Activated naive CD4-positive, alpha-beta T cell treated with anti-CD3 and anti-CD28 coated beads, Interleukin-2, amount 10 ng/mL, durations not matched to agents 7 days and 5 days (primary cell): ENCODE results near the gene MAP1LC3A.
A peak's percentile ranks its signal among the peaks of the same experiment; 100 is the strongest.

Experiments used
- CTCF ChIA-PET: fragments of 350-600 bp; sonication (Branson Sonifier 250); formaldehyde crosslinking; loops from one replicate; lab custom pipeline; 2021; ENCODE audit warnings: antibody characterized with exemption; lab: Charles Lee
- DNase-seq: peaks from one replicate; pipeline ENCODE4 v3.0.0-alpha.2; 2020
- H3K27ac Mint-ChIP-seq: one replicate; pipeline ENCODE4 v1.8.0; 2021; ENCODE audit warnings: mild to moderate bottlenecking, moderate library complexity, mixed read lengths
- H3K27me3 Mint-ChIP-seq: one replicate; pipeline ENCODE4 v1.8.0; 2021; ENCODE audit warnings: mild to moderate bottlenecking, mixed read lengths
- H3K36me3 Mint-ChIP-seq: one replicate; pipeline ENCODE4 v1.8.0; 2021; ENCODE audit warnings: mixed read lengths
- H3K4me1 Mint-ChIP-seq: one replicate; pipeline ENCODE4 v1.8.0; 2021; ENCODE audit warnings: mixed read lengths
- H3K4me3 Mint-ChIP-seq: one replicate; pipeline ENCODE4 v1.8.0; 2021; ENCODE audit warnings: mild to moderate bottlenecking, moderate library complexity, mixed read lengths
- H3K9me3 Mint-ChIP-seq: one replicate; pipeline ENCODE4 v1.8.0; 2021; ENCODE audit warnings: mixed read lengths

The MAP1LC3A gene

GRCh38 chr20:34522969-34523871 lies 35.3 kb upstream of the MAP1LC3A start:
- Mint-ChIP-seq H3K27me3 (no peaks in the 10 kb centered on the region), H3K27ac (no peak overlapping the region), H3K4me1 (peaks cover 18% of the 10 kb centered on the region), H3K9me3 (no peaks in the 10 kb centered on the region), H3K36me3 (peaks cover 27% of the 10 kb centered on the region), H3K4me3 (no peak overlapping the region)
- peak; percentile 71 for DNase-seq
- CTCF ChIA-PET: interaction anchor here (0.6 to 12.3 kb wide), 9 partner anchors 35 to 333 kb away, joined by 3 to 142 read pairs (median 3); partner anchors contain the start of gene MAP1LC3A

- H3K27ac Mint-ChIP-seq: no peak overlapping the region
- peaks cover 11% of the 10 kb centered on the region for H3K4me1 Mint-ChIP-seq
- CTCF ChIA-PET: interaction anchor here (12.3 kb wide), 1 partner anchor 212 kb away, joined by 142 read pairs; no protein-coding TSS in a partner anchor
- no peaks in the 10 kb centered on the region for H3K9me3 Mint-ChIP-seq
- H3K36me3 Mint-ChIP-seq: peaks cover 36% of the 10 kb centered on the region
- no peak for DNase-seq
- H3K4me3 Mint-ChIP-seq: no peak overlapping the region
- no peaks in the 10 kb centered on the region for H3K27me3 Mint-ChIP-seq
These were observed 34.1 kb upstream of the MAP1LC3A start for GRCh38 chr20:34524426-34524825.

GRCh38 chr20:34525342-34525708 lies 33.2 kb upstream of the MAP1LC3A start:
- H3K27ac Mint-ChIP-seq: no peak overlapping the region

GRCh38 chr20:34525709-34526416 lies 32.7 kb upstream of the MAP1LC3A start:
- Mint-ChIP-seq H3K9me3 (no peaks in the 10 kb centered on the region), H3K36me3 (peaks cover 38% of the 10 kb centered on the region), H3K4me3 (no peak overlapping the region), H3K4me1 (peaks cover 9% of the 10 kb centered on the region), H3K27me3 (no peaks in the 10 kb centered on the region), H3K27ac (no peak overlapping the region)
- DNase-seq: no peak
- CTCF ChIA-PET: interaction anchor here (1.8 to 12.3 kb wide), 2 partner anchors 213 kb away, joined by 10 to 142 read pairs; no protein-coding TSS in a partner anchor

More at GRCh38 chr20:34525342-34525708, 33.2 kb upstream of the MAP1LC3A start:
- no peak for DNase-seq
- Mint-ChIP-seq H3K4me3 (no peak overlapping the region), H3K36me3 (peaks cover 36% of the 10 kb centered on the region), H3K27me3 (no peaks in the 10 kb centered on the region), H3K9me3 (no peaks in the 10 kb centered on the region), H3K4me1 (peaks cover 9% of the 10 kb centered on the region)
- CTCF ChIA-PET: interaction anchor here (12.3 kb wide), 1 partner anchor 213 kb away, joined by 142 read pairs; no protein-coding TSS in a partner anchor

DNA sequence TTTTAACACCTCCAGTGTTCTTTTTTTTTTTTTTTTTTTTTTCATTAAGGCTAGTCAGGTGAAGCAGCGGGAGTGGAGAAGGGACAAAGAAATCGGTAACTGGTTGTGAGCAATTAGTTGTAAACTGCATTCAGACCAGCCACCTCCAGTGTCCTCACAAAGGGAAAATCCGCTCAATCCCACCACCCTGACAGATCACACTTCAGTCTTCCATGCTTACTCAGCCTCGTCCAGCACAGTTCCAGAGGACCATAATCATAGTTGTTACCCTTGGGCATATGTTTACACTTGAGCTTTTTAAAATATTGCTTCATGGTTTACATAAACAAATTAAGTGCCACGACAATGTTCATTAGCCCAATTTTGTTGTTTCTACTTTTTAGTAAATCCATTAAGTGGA lies 32.1 kb upstream of the MAP1LC3A start:
- no peak for DNase-seq
- H3K4me1 Mint-ChIP-seq: peaks cover 9% of the 10 kb centered on the region
- peaks cover 39% of the 10 kb centered on the region for H3K36me3 Mint-ChIP-seq
- H3K27ac Mint-ChIP-seq: no peak overlapping the region
- CTCF ChIA-PET: interaction anchor here (1.4 to 1.8 kb wide), 2 partner anchors 12 to 214 kb away, joined by 7 to 10 read pairs; no protein-coding TSS in a partner anchor
- no peaks in the 10 kb centered on the region for H3K9me3 Mint-ChIP-seq
- no peaks in the 10 kb centered on the region for H3K27me3 Mint-ChIP-seq
- no peak overlapping the region for H3K4me3 Mint-ChIP-seq

- CTCF ChIA-PET: interaction anchor here (1.4 to 1.8 kb wide), 2 partner anchors 12 to 214 kb away, joined by 7 to 10 read pairs; no protein-coding TSS in a partner anchor
- no peak for DNase-seq
- no peaks in the 10 kb centered on the region for H3K27me3 Mint-ChIP-seq
- peaks cover 38% of the 10 kb centered on the region for H3K36me3 Mint-ChIP-seq
- H3K4me1 Mint-ChIP-seq: peaks cover 8% of the 10 kb centered on the region
- H3K9me3 Mint-ChIP-seq: no peaks in the 10 kb centered on the region
- H3K27ac Mint-ChIP-seq: no peak overlapping the region
- no peak overlapping the region for H3K4me3 Mint-ChIP-seq
These were observed 31.5 kb upstream of the MAP1LC3A start for GRCh38 chr20:34527016-34527415.

GRCh38 chr20:34528921-34529297 lies 29.6 kb upstream of the MAP1LC3A start:
- H3K4me3 Mint-ChIP-seq: no peak overlapping the region
- CTCF ChIA-PET: no interaction called here
- H3K4me1 Mint-ChIP-seq: no peaks in the 10 kb centered on the region
- no peak overlapping the region for H3K27ac Mint-ChIP-seq
- no peak for DNase-seq
- H3K36me3 Mint-ChIP-seq: peaks cover 36% of the 10 kb centered on the region
- H3K27me3 Mint-ChIP-seq: no peaks in the 10 kb centered on the region
- no peaks in the 10 kb centered on the region for H3K9me3 Mint-ChIP-seq

- H3K36me3 Mint-ChIP-seq: peaks cover 36% of the 10 kb centered on the region
- H3K4me1 Mint-ChIP-seq: no peaks in the 10 kb centered on the region
- H3K9me3 Mint-ChIP-seq: no peaks in the 10 kb centered on the region
- H3K27ac Mint-ChIP-seq: no peak overlapping the region
- H3K4me3 Mint-ChIP-seq: no peak overlapping the region
- DNase-seq: peak; percentile 16
- H3K27me3 Mint-ChIP-seq: no peaks in the 10 kb centered on the region
- CTCF ChIA-PET: interaction anchor here (0.9 to 1.9 kb wide), 2 partner anchors 13 to 217 kb away, joined by 3 to 17 read pairs; no protein-coding TSS in a partner anchor
These were observed 28.8 kb upstream of the MAP1LC3A start for GRCh38 chr20:34529742-34530141.

DNA sequence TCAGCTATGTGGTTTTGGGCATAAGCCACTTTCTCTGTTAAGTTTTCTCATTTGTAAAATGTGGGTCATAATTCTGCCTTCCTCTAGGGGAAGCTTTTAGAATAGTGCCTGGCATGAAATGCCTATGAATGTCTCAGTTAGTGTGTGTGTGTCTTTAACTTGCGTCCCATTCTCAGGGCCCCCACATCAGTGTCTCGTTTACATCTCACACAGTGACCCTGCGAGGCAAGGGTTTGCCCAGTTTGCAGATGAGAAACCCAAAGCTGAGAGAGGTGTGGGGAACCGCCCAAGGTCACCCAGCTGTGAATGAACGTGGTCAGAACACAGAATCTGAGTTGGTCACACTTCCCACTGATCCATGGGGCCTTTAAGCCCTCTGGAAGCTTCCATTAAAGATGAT lies 28.2 kb upstream of the MAP1LC3A start:
- H3K4me3 Mint-ChIP-seq: no peak overlapping the region
- H3K4me1 Mint-ChIP-seq: no peaks in the 10 kb centered on the region
- H3K27me3 Mint-ChIP-seq: no peaks in the 10 kb centered on the region
- H3K36me3 Mint-ChIP-seq: peaks cover 39% of the 10 kb centered on the region
- H3K9me3 Mint-ChIP-seq: no peaks in the 10 kb centered on the region
- peak; percentile 3 for DNase-seq
- CTCF ChIA-PET: interaction anchor here (0.9 to 1.9 kb wide), 3 partner anchors 14 to 340 kb away, joined by 3 to 17 read pairs (median 3); no protein-coding TSS in a partner anchor
- H3K27ac Mint-ChIP-seq: no peak overlapping the region

GRCh38 chr20:34531608-34532265 lies 26.8 kb upstream of the MAP1LC3A start:
- H3K27ac Mint-ChIP-seq: no peak overlapping the region
- CTCF ChIA-PET: interaction anchor here (0.7 to 1.9 kb wide), 5 partner anchors 8 to 341 kb away, joined by 3 to 17 read pairs (median 4); no protein-coding TSS in a partner anchor

DNA sequence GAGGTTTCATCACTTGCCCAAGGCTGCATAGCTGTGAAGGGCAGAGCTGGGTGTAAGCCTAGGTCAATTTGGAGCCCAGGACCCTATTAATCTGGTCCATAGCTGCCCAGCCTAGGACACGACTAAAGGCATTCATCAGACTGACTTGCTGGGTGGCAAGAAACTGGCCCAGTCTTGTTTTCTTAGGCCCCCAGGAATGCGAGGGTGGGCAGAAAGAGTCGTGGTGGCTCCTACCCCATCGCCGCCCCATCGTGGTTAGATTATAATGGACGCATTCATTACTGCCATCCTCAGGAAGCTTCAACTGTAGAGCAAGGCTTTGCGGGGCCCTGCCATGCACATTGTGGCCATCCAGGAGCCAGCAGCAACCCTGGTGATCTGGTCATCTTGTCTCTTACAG lies 26.2 kb upstream of the MAP1LC3A start:
- CTCF ChIA-PET: interaction anchor here (0.7 to 1.2 kb wide), 2 partner anchors 220 to 223 kb away, joined by 3 to 4 read pairs; no protein-coding TSS in a partner anchor
- Mint-ChIP-seq H3K36me3 (peaks cover 37% of the 10 kb centered on the region), H3K27me3 (no peaks in the 10 kb centered on the region), H3K9me3 (no peaks in the 10 kb centered on the region), H3K4me3 (no peak overlapping the region), H3K4me1 (no peaks in the 10 kb centered on the region), H3K27ac (no peak overlapping the region)
- no peak for DNase-seq

More at GRCh38 chr20:34531608-34532265, 26.8 kb upstream of the MAP1LC3A start:
- Mint-ChIP-seq H3K27me3 (no peaks in the 10 kb centered on the region), H3K4me1 (no peaks in the 10 kb centered on the region), H3K9me3 (no peaks in the 10 kb centered on the region), H3K36me3 (peaks cover 36% of the 10 kb centered on the region), H3K4me3 (no peak overlapping the region)
- DNase-seq: peak; percentile 5

- Mint-ChIP-seq H3K9me3 (no peaks in the 10 kb centered on the region), H3K27ac (no peak overlapping the region), H3K27me3 (no peaks in the 10 kb centered on the region), H3K36me3 (peaks cover 34% of the 10 kb centered on the region), H3K4me3 (no peak overlapping the region), H3K4me1 (no peaks in the 10 kb centered on the region)
- no peak for DNase-seq
- CTCF ChIA-PET: no interaction called here
These were observed 25.8 kb upstream of the MAP1LC3A start for GRCh38 chr20:34532756-34533155.

- Mint-ChIP-seq H3K4me3 (no peak overlapping the region), H3K27ac (no peak overlapping the region), H3K9me3 (no peaks in the 10 kb centered on the region), H3K36me3 (peaks cover 29% of the 10 kb centered on the region), H3K4me1 (no peaks in the 10 kb centered on the region), H3K27me3 (no peaks in the 10 kb centered on the region)
- DNase-seq: no peak
- CTCF ChIA-PET: interaction anchor here (1.6 to 1.9 kb wide), 2 partner anchors 173 to 222 kb away, joined by 4 to 6 read pairs; no protein-coding TSS in a partner anchor
These were observed 23.9 kb upstream of the MAP1LC3A start for GRCh38 chr20:34534391-34535165.
